HEK293T (cell line): Measurements from ENCODE around the gene SPTBN4.
"Not testable (repeated sequence)": the region's sequence is repeated elsewhere in the genome, so short reads cannot be mapped to it uniquely, and the experiment has no call there.

ENCODE experiments used
- CTCF ChIA-PET: fragments of 350-600 bp; formaldehyde crosslinking; extraction: SDS; loops from one replicate; lab custom pipeline; 2021; ENCODE audit warnings: antibody characterized with exemption, inconsistent platforms; lab: Yijun Ruan, JAX
- POLR2A ChIA-PET: fragments of 350-600 bp; formaldehyde crosslinking; extraction: SDS; loops from one replicate; lab custom pipeline; 2020; ENCODE audit warnings: antibody characterized with exemption, inconsistent platforms; lab: Yijun Ruan, JAX
- DNase-seq: peaks from one replicate; pipeline ENCODE4 v3.0.0; 2012; ENCODE audit warnings: mixed read lengths; ENCODE audit errors: extremely low spot score
- ARNT ChIP-seq: fragments of 450-650 bp; IDR thresholded peaks from 2 replicates; pipeline ENCODE4 v1.6.1; 2017; ENCODE audit warnings: mild to moderate bottlenecking
- BHLHE40 ChIP-seq: fragments of 450-650 bp; IDR thresholded peaks from 2 replicates; pipeline ENCODE4 v1.6.1; 2016; ENCODE audit warnings: mild to moderate bottlenecking, moderate library complexity, borderline replicate concordance
- CTBP1 ChIP-seq: fragments of 450-650 bp; IDR thresholded peaks from 2 replicates; pipeline ENCODE4 v1.6.1; 2016; ENCODE audit warnings: borderline replicate concordance
- ELF4 ChIP-seq: fragments of 450-650 bp; IDR thresholded peaks from 2 replicates; pipeline ENCODE4 v1.6.1; 2017; ENCODE audit warnings: antibody characterized with exemption
- FOXA1 ChIP-seq: fragments of 450-650 bp; IDR thresholded peaks from 2 replicates; pipeline ENCODE4 v1.6.1; 2016; ENCODE audit warnings: mild to moderate bottlenecking
- FOXK2 ChIP-seq: fragments of 450-650 bp; IDR thresholded peaks from 2 replicates; pipeline ENCODE4 v1.6.1; 2016; ENCODE audit warnings: mild to moderate bottlenecking
- FOXM1 ChIP-seq: fragments of 450-650 bp; IDR thresholded peaks from 2 replicates; pipeline ENCODE4 v1.6.1; 2017; ENCODE audit warnings: mild to moderate bottlenecking, borderline replicate concordance
- HDGF ChIP-seq: fragments of 450-650 bp; IDR thresholded peaks from 2 replicates; pipeline ENCODE4 v1.6.1; 2017; ENCODE audit warnings: antibody characterized with exemption, borderline replicate concordance
- L3MBTL2 ChIP-seq: fragments of 450-650 bp; conservative IDR thresholded peaks from 2 replicates; pipeline ENCODE4 v1.6.1; 2016; ENCODE audit warnings: mild to moderate bottlenecking
- LEF1 ChIP-seq: fragments of 450-650 bp; IDR thresholded peaks from 2 replicates; pipeline ENCODE4 v1.6.1; 2017; ENCODE audit warnings: mild to moderate bottlenecking, borderline replicate concordance
- NFRKB ChIP-seq: fragments of 450-650 bp; IDR thresholded peaks from 2 replicates; pipeline ENCODE4 v1.6.1; 2016; ENCODE audit warnings: mild to moderate bottlenecking, moderate library complexity
- PKNOX1 ChIP-seq: fragments of 450-650 bp; IDR thresholded peaks from 2 replicates; pipeline ENCODE4 v1.6.1; 2016
- SP1 ChIP-seq: fragments of 450-650 bp; IDR thresholded peaks from 2 replicates; pipeline ENCODE4 v1.6.1; 2017
- SUZ12 ChIP-seq: fragments of 450-650 bp; IDR thresholded peaks from 2 replicates; pipeline ENCODE4 v1.6.1; 2016; ENCODE audit warnings: mild to moderate bottlenecking
- TARDBP ChIP-seq: fragments of 450-650 bp; IDR thresholded peaks from 2 replicates; pipeline ENCODE4 v1.6.1; 2016
- ZNF384 ChIP-seq: fragments of 450-650 bp; IDR thresholded peaks from 2 replicates; pipeline ENCODE4 v1.6.1; 2016

The SPTBN4 gene

GRCh38 chr19:40560092-40560507, 93.3 kb downstream of the SPTBN4 start:
- ChIA-PET POLR2A (no interaction called here), CTCF (interaction anchor here (0.6 kb wide), 1 partner anchor 84 kb away, joined by 3 read pairs; no protein-coding TSS in a partner anchor)
- no peak for TF ChIP-seq ARNT
- no peak for TF ChIP-seq PKNOX1
- TF ChIP-seq BHLHE40, result no peak
- no peak for TF ChIP-seq FOXM1
- no peak for TF ChIP-seq TARDBP
- no peak for TF ChIP-seq L3MBTL2
- TF ChIP-seq ZNF384, result no peak
- TF ChIP-seq SP1, result no peak
- no peak for TF ChIP-seq ELF4
- no peak for TF ChIP-seq NFRKB
- TF ChIP-seq SUZ12, result no peak
- no peak for TF ChIP-seq CTBP1
- no peak for TF ChIP-seq FOXA1
- TF ChIP-seq FOXK2, result no peak
- DNase-seq, result no peak

GRCh38 chr19:40561947-40562346, 95.1 kb downstream of the SPTBN4 start:
- ChIA-PET CTCF (no interaction called here), POLR2A (no interaction called here)
- TF ChIP-seq ZNF384 (no peak), TARDBP (no peak), BHLHE40 (no peak), FOXK2 (no peak), CTBP1 (no peak), L3MBTL2 (no peak), HDGF (no peak), PKNOX1 (no peak), LEF1 (no peak), FOXM1 (no peak), SP1 (no peak), SUZ12 (no peak), FOXA1 (no peak), ELF4 (no peak)
- DNase-seq, result no peak

GRCh38 chr19:40564535-40564934, 97.7 kb downstream of the SPTBN4 start:
- DNase-seq, POLR2A ChIA-PET: not testable (repeated sequence)
- CTCF ChIA-PET, result interaction anchor here (0.6 kb wide), 1 partner anchor 9 kb away, joined by 5 read pairs; no protein-coding TSS in a partner anchor

- TF ChIP-seq ELF4 (no peak), SUZ12 (no peak), FOXM1 (no peak)
- DNase-seq, result no peak
- ChIA-PET CTCF (interaction anchor here (0.6 kb wide), 1 partner anchor 28 kb away, joined by 5 read pairs; no protein-coding TSS in a partner anchor), POLR2A (no interaction called here)
Measured at GRCh38 chr19:40565355-40565754, 98.6 kb downstream of the SPTBN4 start.

- ChIA-PET CTCF (interaction anchor here (0.6 kb wide), 1 partner anchor 28 kb away, joined by 5 read pairs; no protein-coding TSS in a partner anchor), POLR2A (no interaction called here)
- no peak for TF ChIP-seq HDGF
- no peak for TF ChIP-seq ZNF384
- TF ChIP-seq FOXM1, result no peak
- TF ChIP-seq ELF4, result no peak
- no peak for TF ChIP-seq LEF1
- no peak for TF ChIP-seq PKNOX1
- no peak for TF ChIP-seq NFRKB
- TF ChIP-seq SP1, result no peak
- TF ChIP-seq TARDBP, result no peak
- TF ChIP-seq CTBP1, result no peak
- DNase-seq, result no peak
Measured at GRCh38 chr19:40565910-40566495, 99.2 kb downstream of the SPTBN4 start.

- DNase-seq, result no peak
- CTCF ChIA-PET, result no interaction called here
- POLR2A ChIA-PET, result no interaction called here
- TF ChIP-seq L3MBTL2 (peak; percentile 32; the same call in 1 of the 2 replicates), ARNT (no peak)
Measured at GRCh38 chr19:40567040-40567749, 100.4 kb downstream of the SPTBN4 start.
